ENCODE data around the gene VENTX.
"Not testable (repeated sequence)": the region's sequence is repeated elsewhere in the genome, so short reads cannot be mapped to it uniquely, and the experiment has no call there.

The VENTX gene

GRCh38 chr10:133264461-133264860 lies 26.8 kb downstream of the VENTX start:
- no peak for TF ChIP-seq CTCF (IDR thresholded peaks at IDR 0.05; ENCODE audit: low read depth, low read length)
- H3K4me3 ChIP-seq (ENCODE audit: low read depth, low read length) = no peak overlapping the region

- H3K4me3 ChIP-seq (ENCODE audit: low read depth, low read length) = not testable (repeated sequence)
Measured at GRCh38 chr10:133265052-133265451, 27.4 kb downstream of the VENTX start.

- no peak for TF ChIP-seq CTCF (IDR thresholded peaks at IDR 0.05; ENCODE audit: low read depth, low read length)
- H3K4me3 ChIP-seq (ENCODE audit: low read depth, low read length) = no peak overlapping the region
Measured at GRCh38 chr10:133266056-133266795, 28.6 kb downstream of the VENTX start.

GRCh38 chr10:133267293-133267692 lies 29.6 kb downstream of the VENTX start:
- H3K4me3 ChIP-seq (ENCODE audit: low read depth, low read length) = no peak overlapping the region
- TF ChIP-seq CTCF (IDR thresholded peaks at IDR 0.05; ENCODE audit: low read depth, low read length) = no peak

GRCh38 chr10:133267829-133268228 lies 30.2 kb downstream of the VENTX start:
- no peak for TF ChIP-seq CTCF (IDR thresholded peaks at IDR 0.05; ENCODE audit: low read depth, low read length)
- H3K4me3 ChIP-seq (ENCODE audit: low read depth, low read length) = no peak overlapping the region

- H3K4me3 ChIP-seq (ENCODE audit: low read depth, low read length) = no peak overlapping the region
- no peak for TF ChIP-seq CTCF (IDR thresholded peaks at IDR 0.05; ENCODE audit: low read depth, low read length)
Measured at GRCh38 chr10:133268532-133268931, 30.9 kb downstream of the VENTX start.

- TF ChIP-seq CTCF (IDR thresholded peaks at IDR 0.05; ENCODE audit: low read depth, low read length) = no peak
- H3K4me3 ChIP-seq (ENCODE audit: low read depth, low read length) = no peak overlapping the region
Measured at GRCh38 chr10:133269367-133269766, 31.7 kb downstream of the VENTX start.

GRCh38 chr10:133270204-133270603 lies 32.5 kb downstream of the VENTX start:
- no peak for TF ChIP-seq CTCF (IDR thresholded peaks at IDR 0.05; ENCODE audit: low read depth, low read length)

More at GRCh38 chr10:133270204-133270603, 32.5 kb downstream of the VENTX start:
- no peak overlapping the region for H3K4me3 ChIP-seq (ENCODE audit: low read depth, low read length)

Measured in WI38 (cell line).